Dendritic cell treated with granulocyte-macrophage colony-stimulating factor and Interleukin-4, amounts not matched to agents 40 ng/mL and 50 ng/mL, for 4 days (primary cell): Measurements from ENCODE around the gene CBR1.
"Not testable (repeated sequence)": the region's sequence is repeated elsewhere in the genome, so short reads cannot be mapped to it uniquely, and the experiment has no call there.

Experiments
- H3K27ac Mint-ChIP-seq: one replicate; pipeline ENCODE4 v1.8.0; 2022; ENCODE audit warnings: mild to moderate bottlenecking, mixed read lengths
- H3K27me3 Mint-ChIP-seq: one replicate; pipeline ENCODE4 v1.8.0; 2022; ENCODE audit warnings: mild to moderate bottlenecking, mixed read lengths
- H3K36me3 Mint-ChIP-seq: one replicate; pipeline ENCODE4 v1.8.0; 2022; ENCODE audit warnings: low read depth, mixed read lengths
- H3K4me1 Mint-ChIP-seq: one replicate; pipeline ENCODE4 v1.8.0; 2022; ENCODE audit warnings: low read depth, mixed read lengths
- H3K4me3 Mint-ChIP-seq: one replicate; pipeline ENCODE4 v1.8.0; 2022; ENCODE audit warnings: mild to moderate bottlenecking, moderate library complexity, mixed read lengths
- H3K9me3 Mint-ChIP-seq: one replicate; pipeline ENCODE4 v1.8.0; 2022; ENCODE audit warnings: mixed read lengths
- intact Hi-C: fragments of 100-400 bp; cut with micrococcal nuclease; formaldehyde crosslinking; loops from one replicate; pipeline ENCODE4 v1.15.0; 2022

Gene CBR1

GRCh38 chr21:36079010-36079649 lies 9.3 kb downstream of the CBR1 start:
- Mint-ChIP-seq H3K27ac (peak overlapping the region; percentile 90), H3K4me1 (peaks cover 44% of the 10 kb centered on the region), H3K4me3 (peak overlapping the region; percentile 61), H3K27me3 (no peaks in the 10 kb centered on the region), H3K9me3 (peaks cover 9% of the 10 kb centered on the region), H3K36me3 (peaks cover 6% of the 10 kb centered on the region)
- intact Hi-C loops = loop anchor here (5.0 kb wide), 1 partner anchor 33 kb away; no protein-coding TSS in a partner anchor

GRCh38 chr21:36079671-36080070 lies 9.8 kb downstream of the CBR1 start:
- intact Hi-C loops = loop anchor here (2.0 to 5.0 kb wide), 2 partner anchors 17 to 33 kb away; no protein-coding TSS in a partner anchor
- Mint-ChIP-seq H3K4me1 (peaks cover 44% of the 10 kb centered on the region), H3K27me3 (no peaks in the 10 kb centered on the region), H3K27ac (peak overlapping the region; percentile 90), H3K9me3 (peaks cover 9% of the 10 kb centered on the region), H3K36me3 (peaks cover 6% of the 10 kb centered on the region), H3K4me3 (peak overlapping the region; percentile 61)

GRCh38 chr21:36080386-36080785 lies 10.6 kb downstream of the CBR1 start:
- peaks cover 4% of the 10 kb centered on the region for H3K36me3 Mint-ChIP-seq
- H3K9me3 Mint-ChIP-seq = peaks cover 9% of the 10 kb centered on the region
- intact Hi-C loops = loop anchor here (2.0 kb wide), 1 partner anchor 18 kb away; no protein-coding TSS in a partner anchor
- H3K4me1 Mint-ChIP-seq = peaks cover 44% of the 10 kb centered on the region
- H3K27ac Mint-ChIP-seq = peak overlapping the region; percentile 90
- no peak overlapping the region for H3K4me3 Mint-ChIP-seq
- H3K27me3 Mint-ChIP-seq = no peaks in the 10 kb centered on the region

- Mint-ChIP-seq H3K4me1 (peaks cover 28% of the 10 kb centered on the region), H3K27me3 (no peaks in the 10 kb centered on the region), H3K9me3 (peaks cover 9% of the 10 kb centered on the region), H3K4me3 (no peak overlapping the region), H3K36me3 (no peaks in the 10 kb centered on the region), H3K27ac (no peak overlapping the region)
- intact Hi-C loops = no loop called here
Measured at GRCh38 chr21:36082237-36082664, 12.4 kb downstream of the CBR1 start.

- H3K4me3 Mint-ChIP-seq = no peak overlapping the region
- no peaks in the 10 kb centered on the region for H3K36me3 Mint-ChIP-seq
- H3K4me1 Mint-ChIP-seq = no peaks in the 10 kb centered on the region
- H3K27ac Mint-ChIP-seq = no peak overlapping the region
- intact Hi-C loops = no loop called here
- H3K27me3 Mint-ChIP-seq = no peaks in the 10 kb centered on the region
- no peaks in the 10 kb centered on the region for H3K9me3 Mint-ChIP-seq
Measured at GRCh38 chr21:36087362-36088138, 17.7 kb downstream of the CBR1 start.

GRCh38 chr21:36089946-36090345 lies 20.1 kb downstream of the CBR1 start:
- no peak overlapping the region for H3K4me3 Mint-ChIP-seq
- peaks cover 11% of the 10 kb centered on the region for H3K36me3 Mint-ChIP-seq
- peaks cover 19% of the 10 kb centered on the region for H3K9me3 Mint-ChIP-seq
- no peak overlapping the region for H3K27ac Mint-ChIP-seq
- intact Hi-C loops = no loop called here
- no peaks in the 10 kb centered on the region for H3K4me1 Mint-ChIP-seq
- no peaks in the 10 kb centered on the region for H3K27me3 Mint-ChIP-seq

- Mint-ChIP-seq H3K9me3 (peaks cover 24% of the 10 kb centered on the region), H3K36me3 (peaks cover 11% of the 10 kb centered on the region), H3K27ac (no peak overlapping the region), H3K4me3 (no peak overlapping the region), H3K27me3 (no peaks in the 10 kb centered on the region), H3K4me1 (no peaks in the 10 kb centered on the region)
- intact Hi-C loops = no loop called here
Measured at GRCh38 chr21:36092681-36093080, 22.9 kb downstream of the CBR1 start.

GRCh38 chr21:36093512-36093911 lies 23.7 kb downstream of the CBR1 start:
- intact Hi-C loops = no loop called here
- H3K27me3 Mint-ChIP-seq = no peaks in the 10 kb centered on the region
- peaks cover 24% of the 10 kb centered on the region for H3K9me3 Mint-ChIP-seq
- no peak overlapping the region for H3K4me3 Mint-ChIP-seq
- H3K36me3 Mint-ChIP-seq = peaks cover 11% of the 10 kb centered on the region
- H3K4me1 Mint-ChIP-seq = no peaks in the 10 kb centered on the region
- H3K27ac Mint-ChIP-seq = no peak overlapping the region

- no peak overlapping the region for H3K4me3 Mint-ChIP-seq
Measured at GRCh38 chr21:36096398-36097290, 26.8 kb downstream of the CBR1 start.

GRCh38 chr21:36097427-36098181 lies 27.8 kb downstream of the CBR1 start:
- intact Hi-C loops = no loop called here
- peaks cover 11% of the 10 kb centered on the region for H3K36me3 Mint-ChIP-seq
- H3K4me1 Mint-ChIP-seq = no peaks in the 10 kb centered on the region
- H3K27me3 Mint-ChIP-seq = no peaks in the 10 kb centered on the region
- H3K27ac Mint-ChIP-seq = no peak overlapping the region
- no peak overlapping the region for H3K4me3 Mint-ChIP-seq
- H3K9me3 Mint-ChIP-seq = peaks cover 24% of the 10 kb centered on the region

More at GRCh38 chr21:36096398-36097290, 26.8 kb downstream of the CBR1 start:
- H3K4me1 Mint-ChIP-seq = no peaks in the 10 kb centered on the region
- peaks cover 11% of the 10 kb centered on the region for H3K36me3 Mint-ChIP-seq
- H3K27ac Mint-ChIP-seq = no peak overlapping the region
- H3K9me3 Mint-ChIP-seq = peaks cover 24% of the 10 kb centered on the region
- no peaks in the 10 kb centered on the region for H3K27me3 Mint-ChIP-seq
- intact Hi-C loops = no loop called here

- Mint-ChIP-seq H3K4me1 (no peaks in the 10 kb centered on the region), H3K27ac (no peak overlapping the region), H3K4me3 (no peak overlapping the region), H3K36me3 (peaks cover 8% of the 10 kb centered on the region), H3K9me3 (peaks cover 19% of the 10 kb centered on the region), H3K27me3 (no peaks in the 10 kb centered on the region)
- intact Hi-C loops = no loop called here
Measured at GRCh38 chr21:36098182-36098532, 28.3 kb downstream of the CBR1 start.

GRCh38 chr21:36099000-36099399 lies 29.2 kb downstream of the CBR1 start:
- H3K36me3 Mint-ChIP-seq = no peaks in the 10 kb centered on the region
- H3K4me3 Mint-ChIP-seq = no peak overlapping the region
- peaks cover 10% of the 10 kb centered on the region for H3K9me3 Mint-ChIP-seq
- H3K27me3 Mint-ChIP-seq = no peaks in the 10 kb centered on the region
- peaks cover under 1% of the 10 kb centered on the region for H3K4me1 Mint-ChIP-seq
- H3K27ac Mint-ChIP-seq = no peak overlapping the region
- intact Hi-C loops = no loop called here

GRCh38 chr21:36099695-36100211 lies 29.9 kb downstream of the CBR1 start:
- H3K9me3 Mint-ChIP-seq, H3K4me3 Mint-ChIP-seq, H3K36me3 Mint-ChIP-seq, H3K27ac Mint-ChIP-seq, H3K27me3 Mint-ChIP-seq, H3K4me1 Mint-ChIP-seq, intact Hi-C loops: not testable (repeated sequence)
